HepG2 (cell line): ENCODE measurements around the gene LRIF1. TPM values are rescaled to one million over a fixed set of nuclear protein-coding genes. Genes with fewer than 3 reads are reported as not detected.
A peak's percentile ranks its signal among the peaks of the same experiment; 100 is the strongest.

Experiments
- FOXA1 ChIP-seq, 2 experiments: fragments of 450-650 bp in 1 of 2; sonication (generic) in 1 of 2; formaldehyde crosslinking in 1 of 2; IDR thresholded peaks; 2 replicates each; pipeline versions ENCODE4 v1.4.0 to v1.6.1; 2016 to 2020; ENCODE audit warnings: missing genetic modification reagents in 1 of 2
- FOXP1 ChIP-seq, 2 experiments: fragments of 450-650 bp in 1 of 2; IDR thresholded peaks; 2 replicates each; pipeline ENCODE4 v1.6.1; 2017 to 2018; ENCODE audit warnings: antibody characterized with exemption in 1 of 2
- HNF4A ChIP-seq: sonication (generic); formaldehyde crosslinking; IDR thresholded peaks from 2 replicates; pipeline ENCODE4 v1.4.0; 2020; ENCODE audit warnings: missing genetic modification reagents
- KDM6A ChIP-seq: IDR thresholded peaks from 2 replicates; pipeline ENCODE4 v1.6.1; 2016; ENCODE audit warnings: low read depth
- KLF9 ChIP-seq: IDR thresholded peaks from 2 replicates; pipeline ENCODE4 v1.6.1; 2016; ENCODE audit warnings: low read depth
- MEIS1 ChIP-seq: sonication (generic); formaldehyde crosslinking; IDR thresholded peaks from 2 replicates; pipeline ENCODE4 v1.9.0; 2021; ENCODE audit warnings: mild to moderate bottlenecking, missing genetic modification reagents, moderate library complexity, borderline replicate concordance
- MLLT10 ChIP-seq: sonication (generic); formaldehyde crosslinking; IDR thresholded peaks from 2 replicates; pipeline ENCODE4 v1.4.0; 2020; ENCODE audit warnings: missing genetic modification reagents
- NFKBIZ ChIP-seq: IDR thresholded peaks from 2 replicates; pipeline ENCODE4 v1.6.1; 2018; ENCODE audit warnings: missing genetic modification reagents, missing compliant biosample characterization
- PAF1 ChIP-seq: IDR thresholded peaks from 2 replicates; pipeline ENCODE4 v1.6.1; 2016; ENCODE audit warnings: missing genetic modification reagents, missing compliant biosample characterization
- PHF8 ChIP-seq: sonication (generic); formaldehyde crosslinking; IDR thresholded peaks from 2 replicates; pipeline ENCODE4 v1.5.0; 2020; ENCODE audit warnings: missing genetic modification reagents
- ZBTB8A ChIP-seq: sonication (generic); formaldehyde crosslinking; IDR thresholded peaks from 2 replicates; pipeline ENCODE4 v1.4.0; 2020; ENCODE audit warnings: mild to moderate bottlenecking, low read depth, missing genetic modification reagents, borderline replicate concordance
- ZIK1 ChIP-seq: sonication (generic); formaldehyde crosslinking; IDR thresholded peaks from 2 replicates; pipeline ENCODE4 v1.5.0; 2020; ENCODE audit warnings: mild to moderate bottlenecking, low read depth, missing genetic modification reagents, borderline replicate concordance
- ZNF17 ChIP-seq: sonication (generic); formaldehyde crosslinking; IDR thresholded peaks from 2 replicates; pipeline ENCODE4 v1.5.0; 2020; ENCODE audit warnings: mild to moderate bottlenecking, missing genetic modification reagents
- ZNF180 ChIP-seq: sonication (generic); formaldehyde crosslinking; IDR thresholded peaks from 2 replicates; pipeline ENCODE4 v1.4.0; 2020; ENCODE audit warnings: low read depth, missing genetic modification reagents, borderline replicate concordance
- ZNF263 ChIP-seq: sonication (generic); formaldehyde crosslinking; IDR thresholded peaks from 2 replicates; pipeline ENCODE4 v1.4.0; 2020; ENCODE audit warnings: missing genetic modification reagents
- ZNF264 ChIP-seq: sonication (generic); formaldehyde crosslinking; IDR thresholded peaks from 2 replicates; pipeline ENCODE4 v1.4.0; 2020; ENCODE audit warnings: missing genetic modification reagents
- ZNF549 ChIP-seq: sonication (generic); formaldehyde crosslinking; IDR thresholded peaks from 2 replicates; pipeline ENCODE4 v1.5.0; 2020; ENCODE audit warnings: missing genetic modification reagents
- ZNF569 ChIP-seq: sonication (generic); formaldehyde crosslinking; IDR thresholded peaks from 2 replicates; pipeline ENCODE4 v1.5.0; 2020; ENCODE audit warnings: mild to moderate bottlenecking, missing genetic modification reagents, moderate library complexity, borderline replicate concordance
- ZNF615 ChIP-seq: sonication (generic); formaldehyde crosslinking; IDR thresholded peaks from 2 replicates; pipeline ENCODE4 v1.5.0; 2020; ENCODE audit warnings: mild to moderate bottlenecking, missing genetic modification reagents, borderline replicate concordance
- ZNF629 ChIP-seq: sonication (generic); formaldehyde crosslinking; conservative IDR thresholded peaks from 2 replicates; pipeline ENCODE4 v1.5.0; 2020; ENCODE audit warnings: missing genetic modification reagents
- ZNF7 ChIP-seq: IDR thresholded peaks from 2 replicates; pipeline ENCODE4 v1.6.1; 2016; ENCODE audit warnings: missing biosample characterization, missing genetic modification reagents
- ZNF749 ChIP-seq: sonication (generic); formaldehyde crosslinking; IDR thresholded peaks from 2 replicates; pipeline ENCODE4 v1.8.0; 2022; ENCODE audit warnings: mild to moderate bottlenecking, missing genetic modification reagents, moderate library complexity, borderline replicate concordance
- polyA plus RNA-seq, 8 experiments: library from polyadenylated mRNA; depleted of rRNA in 3 of 8; stranded (reverse) in 7 of 8; unstranded in 1 of 8; fragments of >200 nt; fragmentation: Illumina TruSeq in 4 of 8; extraction: Trizol in 4 of 8; gene quantifications; 2 replicates each; pipeline versions ENCODE4 v1.2.1 to v1.2.3, GENCODE V29; 2011 to 2016; ENCODE audit warnings: low read depth in 4 of 8, missing spikeins in 1 of 8, mixed read lengths in 1 of 8; ENCODE audit not compliant: insufficient read depth in 1 of 8
- total RNA-seq, 5 experiments: library from RNA; depleted of rRNA; stranded (reverse); fragments of >200 nt; fragmentation: Illumina TruSeq; extraction: Trizol; gene quantifications; 2 replicates each; pipeline ENCODE4 v1.2.3, GENCODE V29; 2016; ENCODE audit warnings: low read depth in 1 of 5
- TF ChIP-seq, protein P1 (sequence below): sonication (generic); formaldehyde crosslinking; IDR thresholded peaks from 2 replicates; pipeline ENCODE4 v1.5.0; 2020; ENCODE audit warnings: mild to moderate bottlenecking, missing genetic modification reagents, moderate library complexity
- TF ChIP-seq, protein P2 (sequence below): IDR thresholded peaks from 2 replicates; pipeline ENCODE4 v1.6.1; 2012; ENCODE audit warnings: low read length, improper control_type of control experiment

LRIF1 gene
- total and polyA plus RNA-seq, 2 of the 13 experiments (the other 11 are each of a cell fraction or from before 2014, with no cell fraction given): 18.4 to 42.4 TPM

DNA sequence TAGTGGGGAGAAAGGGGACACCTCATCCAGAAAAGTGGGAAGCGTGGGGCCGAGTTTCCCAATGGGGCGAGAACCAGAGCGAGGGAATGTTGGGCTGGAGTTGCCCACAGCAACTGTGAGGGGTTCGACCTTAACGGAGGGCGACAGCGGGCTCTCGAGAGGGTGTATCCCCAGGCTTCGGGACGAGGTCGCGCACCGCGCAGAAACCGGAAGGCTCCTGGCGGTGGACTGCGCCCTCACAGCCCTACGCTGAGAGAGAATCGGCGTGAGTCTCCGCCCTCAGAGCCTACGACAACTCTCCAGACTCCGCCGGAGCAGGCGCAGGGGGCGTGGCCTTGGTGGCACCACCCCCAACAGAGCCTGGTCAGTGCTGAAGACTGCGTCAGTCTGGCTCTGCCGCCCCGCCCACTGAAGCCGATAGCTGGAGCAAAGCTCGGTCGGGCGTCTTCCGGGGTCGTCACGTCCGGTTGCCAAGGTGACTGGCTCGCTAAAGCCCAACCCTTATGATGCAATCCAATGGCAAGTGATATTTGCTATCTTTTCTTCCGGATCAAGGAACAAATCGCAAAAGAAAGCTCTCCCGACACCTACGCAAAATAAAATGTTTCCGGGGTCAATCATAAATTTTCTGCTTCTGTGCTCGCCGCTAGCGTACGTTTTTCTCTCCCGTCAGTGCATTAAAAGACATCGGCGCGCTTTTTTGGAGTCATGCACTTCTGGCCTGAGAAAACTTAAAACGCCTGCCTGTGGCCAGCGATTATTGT lies at the start of gene LRIF1 (continued):
- TF ChIP-seq, protein P1, sequence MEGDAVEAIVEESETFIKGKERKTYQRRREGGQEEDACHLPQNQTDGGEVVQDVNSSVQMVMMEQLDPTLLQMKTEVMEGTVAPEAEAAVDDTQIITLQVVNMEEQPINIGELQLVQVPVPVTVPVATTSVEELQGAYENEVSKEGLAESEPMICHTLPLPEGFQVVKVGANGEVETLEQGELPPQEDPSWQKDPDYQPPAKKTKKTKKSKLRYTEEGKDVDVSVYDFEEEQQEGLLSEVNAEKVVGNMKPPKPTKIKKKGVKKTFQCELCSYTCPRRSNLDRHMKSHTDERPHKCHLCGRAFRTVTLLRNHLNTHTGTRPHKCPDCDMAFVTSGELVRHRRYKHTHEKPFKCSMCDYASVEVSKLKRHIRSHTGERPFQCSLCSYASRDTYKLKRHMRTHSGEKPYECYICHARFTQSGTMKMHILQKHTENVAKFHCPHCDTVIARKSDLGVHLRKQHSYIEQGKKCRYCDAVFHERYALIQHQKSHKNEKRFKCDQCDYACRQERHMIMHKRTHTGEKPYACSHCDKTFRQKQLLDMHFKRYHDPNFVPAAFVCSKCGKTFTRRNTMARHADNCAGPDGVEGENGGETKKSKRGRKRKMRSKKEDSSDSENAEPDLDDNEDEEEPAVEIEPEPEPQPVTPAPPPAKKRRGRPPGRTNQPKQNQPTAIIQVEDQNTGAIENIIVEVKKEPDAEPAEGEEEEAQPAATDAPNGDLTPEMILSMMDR (CRISPR knock-in tag): peak; percentile 47
- TF ChIP-seq ZNF629 (no peak), ZNF264 (0 out of 2 replicates have a peak, but pooled peaks have one; percentile 10), HNF4A (peak; percentile 44), ZNF7 (CRISPR knock-in tag) (peak; percentile 30; the same call in 1 of the 2 replicates), KLF9 (CRISPR knock-in tag) (no peak), PAF1 (CRISPR knock-in tag) (no peak), ZNF263 (peak; percentile 29; the same call in 1 of the 2 replicates), MLLT10 (CRISPR knock-in tag) (no peak), ZNF569 (CRISPR knock-in tag) (no peak), ZNF180 (CRISPR knock-in tag) (no peak), FOXP1 (IDR thresholded peaks at IDR 0.05) (no peak), FOXP1 (CRISPR knock-in tag; IDR thresholded peaks at IDR 0.05) (no peak), FOXA1 (IDR thresholded peaks at IDR 0.05) (no peak), FOXA1 (CRISPR knock-in tag; IDR thresholded peaks at IDR 0.05) (no peak), ZNF549 (CRISPR knock-in tag) (no peak), ZIK1 (no peak), ZNF17 (CRISPR knock-in tag) (0 out of 2 replicates have a peak, but pooled peaks have one; percentile 55), PHF8 (CRISPR knock-in tag) (peak; percentile 74), ZBTB8A (CRISPR knock-in tag) (no peak), KDM6A (CRISPR knock-in tag) (no peak), ZNF615 (CRISPR knock-in tag) (no peak), NFKBIZ (no peak), ZNF749 (CRISPR knock-in tag) (no peak), MEIS1 (CRISPR knock-in tag) (no peak)
- TF ChIP-seq, protein P2, sequence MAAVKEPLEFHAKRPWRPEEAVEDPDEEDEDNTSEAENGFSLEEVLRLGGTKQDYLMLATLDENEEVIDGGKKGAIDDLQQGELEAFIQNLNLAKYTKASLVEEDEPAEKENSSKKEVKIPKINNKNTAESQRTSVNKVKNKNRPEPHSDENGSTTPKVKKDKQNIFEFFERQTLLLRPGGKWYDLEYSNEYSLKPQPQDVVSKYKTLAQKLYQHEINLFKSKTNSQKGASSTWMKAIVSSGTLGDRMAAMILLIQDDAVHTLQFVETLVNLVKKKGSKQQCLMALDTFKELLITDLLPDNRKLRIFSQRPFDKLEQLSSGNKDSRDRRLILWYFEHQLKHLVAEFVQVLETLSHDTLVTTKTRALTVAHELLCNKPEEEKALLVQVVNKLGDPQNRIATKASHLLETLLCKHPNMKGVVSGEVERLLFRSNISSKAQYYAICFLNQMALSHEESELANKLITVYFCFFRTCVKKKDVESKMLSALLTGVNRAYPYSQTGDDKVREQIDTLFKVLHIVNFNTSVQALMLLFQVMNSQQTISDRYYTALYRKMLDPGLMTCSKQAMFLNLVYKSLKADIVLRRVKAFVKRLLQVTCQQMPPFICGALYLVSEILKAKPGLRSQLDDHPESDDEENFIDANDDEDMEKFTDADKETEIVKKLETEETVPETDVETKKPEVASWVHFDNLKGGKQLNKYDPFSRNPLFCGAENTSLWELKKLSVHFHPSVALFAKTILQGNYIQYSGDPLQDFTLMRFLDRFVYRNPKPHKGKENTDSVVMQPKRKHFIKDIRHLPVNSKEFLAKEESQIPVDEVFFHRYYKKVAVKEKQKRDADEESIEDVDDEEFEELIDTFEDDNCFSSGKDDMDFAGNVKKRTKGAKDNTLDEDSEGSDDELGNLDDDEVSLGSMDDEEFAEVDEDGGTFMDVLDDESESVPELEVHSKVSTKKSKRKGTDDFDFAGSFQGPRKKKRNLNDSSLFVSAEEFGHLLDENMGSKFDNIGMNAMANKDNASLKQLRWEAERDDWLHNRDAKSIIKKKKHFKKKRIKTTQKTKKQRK: no peak
